T-helper 2 cell treated with Interferon-gamma antibody and Interleukin-4, amounts not matched to agents 100 ng/mL and 5 ng/mL, for 36 hours (primary cell): Measurements from ENCODE around the gene ELOVL5. TPM values are rescaled to one million over a fixed set of nuclear protein-coding genes. Genes with fewer than 3 reads are reported as not detected.

Source experiments
- intact Hi-C: fragments of 100-400 bp; cut with micrococcal nuclease; formaldehyde crosslinking; loops from one replicate; pipeline ENCODE4 v1.15.1; 2023
- total RNA-seq: library from RNA; stranded (reverse); gene quantifications from 2 replicates; pipeline ENCODE4 v1.2.3, GENCODE V29; 2022

The ELOVL5 gene
- total RNA-seq, 1 donor from 2014 or later: 121 TPM

DNA sequence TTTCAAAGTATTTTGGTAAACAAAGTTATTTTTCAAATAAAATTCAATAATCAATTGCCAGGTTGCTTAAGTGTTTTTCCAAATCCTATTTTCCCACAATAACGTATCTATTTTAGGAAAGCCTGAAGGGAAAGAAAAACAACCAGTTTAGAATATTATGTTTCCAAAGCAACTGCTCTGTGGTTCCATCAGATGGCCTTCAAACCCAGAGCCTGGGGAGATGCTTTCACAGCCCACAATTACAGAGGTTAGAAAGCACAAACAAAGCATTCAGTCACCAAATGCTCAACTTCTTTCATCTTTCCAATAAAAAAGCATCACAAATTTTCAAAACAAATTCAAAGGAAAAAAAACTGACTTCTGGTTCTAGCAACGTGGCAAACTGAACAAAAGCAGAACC, 66.0 kb downstream of the ELOVL5 start:
- intact Hi-C loops: no loop called here

DNA sequence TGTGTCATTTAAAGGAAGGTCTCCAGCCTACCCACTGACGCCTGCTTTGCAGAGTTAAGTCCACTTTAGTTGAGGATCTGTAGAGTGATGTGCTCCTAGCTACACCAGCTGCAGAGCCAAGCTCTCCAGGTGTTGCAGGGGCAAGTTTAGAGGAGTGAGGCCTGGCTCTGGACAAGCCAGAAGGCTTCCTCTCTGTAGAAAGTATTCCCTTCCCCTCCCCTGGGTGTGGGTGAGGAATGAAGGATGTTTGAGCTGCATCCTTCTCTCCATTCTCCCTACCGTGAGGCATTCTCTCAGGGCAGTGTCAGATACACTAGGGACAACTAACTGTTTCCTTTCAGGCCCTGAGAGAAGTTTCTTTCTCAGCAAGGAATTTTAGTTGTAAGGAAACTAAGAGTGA, 66.5 kb downstream of the ELOVL5 start:
- intact Hi-C loops: no loop called here

- intact Hi-C loops: no loop called here
Measured at GRCh38 chr6:53281518-53282215, 67.1 kb downstream of the ELOVL5 start.

DNA sequence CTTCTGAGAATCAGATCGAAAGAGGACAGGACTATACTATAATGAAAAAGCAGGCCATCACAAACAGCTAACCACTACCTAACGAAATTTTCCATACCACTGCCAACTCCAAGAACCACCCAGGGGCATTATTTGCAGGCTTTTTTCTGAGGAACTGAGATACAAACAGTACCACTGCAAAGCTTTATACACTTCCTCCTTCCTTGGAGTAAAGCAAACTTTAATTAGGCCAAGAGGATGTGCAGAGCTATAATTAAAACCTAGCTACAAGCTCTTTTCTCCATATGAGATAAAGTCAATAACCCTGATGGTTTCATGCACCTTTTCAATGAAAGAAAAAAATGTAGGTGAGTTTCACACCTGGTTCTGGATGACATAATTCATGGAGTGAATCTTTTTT, 68.5 kb downstream of the ELOVL5 start:
- intact Hi-C loops: no loop called here

- intact Hi-C loops: no loop called here
Measured at GRCh38 chr6:53279293-53279692, 69.5 kb downstream of the ELOVL5 start.

GRCh38 chr6:53273370-53273769, 75.4 kb downstream of the ELOVL5 start:
- intact Hi-C loops: no loop called here

DNA sequence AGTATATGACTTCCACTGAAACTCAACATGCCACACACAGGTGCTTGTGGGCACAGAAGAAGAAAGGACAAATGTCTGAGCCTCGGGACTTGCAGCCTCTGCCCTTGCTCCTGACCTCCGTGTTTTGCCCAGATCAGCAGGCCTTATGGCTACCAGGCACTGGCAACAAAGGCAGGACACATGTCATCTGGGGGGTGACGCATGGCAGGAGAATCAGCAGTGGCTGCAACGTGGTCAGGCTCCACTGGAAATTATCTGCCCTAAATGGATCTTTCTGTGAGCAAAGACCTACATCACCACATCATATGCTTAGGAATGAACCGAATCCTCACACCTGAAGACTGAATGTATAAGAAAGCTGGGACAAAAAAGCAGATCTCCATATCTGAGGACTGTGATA, 78.9 kb downstream of the ELOVL5 start:
- intact Hi-C loops: no loop called here

DNA sequence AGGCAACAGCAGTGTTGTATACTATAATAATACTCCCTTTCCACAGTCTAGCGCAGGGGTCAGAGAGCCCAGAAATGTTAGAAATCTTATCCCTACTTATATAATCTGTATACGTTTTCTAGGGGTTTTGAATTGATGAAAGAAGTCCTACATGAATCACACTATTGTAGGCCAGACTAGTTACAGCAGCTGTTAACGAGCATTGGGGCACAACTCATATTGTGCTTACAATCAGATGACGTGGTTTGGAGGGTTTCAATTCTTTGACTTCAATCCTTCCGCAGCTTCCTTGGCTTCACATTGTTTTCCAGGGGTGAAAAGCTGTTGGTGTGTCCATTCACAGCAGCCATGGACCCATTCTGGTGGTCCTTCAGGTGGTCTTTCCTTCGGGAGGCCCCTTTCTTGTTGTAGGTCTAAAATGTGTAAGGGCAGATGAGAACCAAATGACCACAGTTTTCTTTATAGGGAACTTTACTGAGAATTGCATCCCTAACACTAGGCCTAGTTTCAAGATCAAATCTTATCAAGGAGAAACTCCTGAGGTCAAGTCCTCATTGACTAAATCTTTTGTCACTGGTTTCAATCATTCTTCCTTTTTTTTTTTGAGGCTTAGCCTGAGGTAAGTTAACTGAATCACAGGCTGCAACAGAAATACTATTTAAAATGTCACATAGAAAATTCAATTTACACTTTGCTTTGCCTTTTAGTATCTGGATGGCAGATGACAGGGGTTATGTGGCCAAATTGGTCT, 79.7 kb downstream of the ELOVL5 start:
- intact Hi-C loops: no loop called here

DNA sequence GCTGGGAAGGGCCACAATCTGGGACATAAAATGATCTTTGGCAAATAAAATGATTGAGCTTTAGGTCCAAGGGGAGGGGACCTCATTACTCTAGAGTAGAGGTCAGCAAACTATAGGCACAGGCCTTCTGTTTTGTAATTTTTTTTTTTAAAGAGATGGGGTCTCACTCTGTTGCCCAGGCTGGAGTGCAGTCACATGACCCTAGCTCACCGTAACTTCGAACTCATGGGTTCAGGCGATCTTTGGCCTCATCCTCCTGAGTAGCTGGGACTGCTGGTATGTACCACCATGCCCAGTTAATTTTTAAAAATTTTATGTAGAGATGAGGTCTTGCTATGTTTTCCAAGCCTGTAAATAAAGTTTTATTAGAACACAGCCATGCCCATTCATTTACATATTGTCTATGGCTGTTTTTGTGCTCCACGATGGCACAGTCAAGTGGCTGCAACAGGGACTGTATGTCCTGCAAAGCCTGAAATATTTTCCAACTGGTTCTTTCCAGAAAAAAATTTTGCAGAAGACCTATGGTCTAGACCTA, 82.1 kb downstream of the ELOVL5 start:
- intact Hi-C loops: no loop called here

GRCh38 chr6:53264915-53265607, 83.7 kb downstream of the ELOVL5 start:
- intact Hi-C loops: no loop called here

DNA sequence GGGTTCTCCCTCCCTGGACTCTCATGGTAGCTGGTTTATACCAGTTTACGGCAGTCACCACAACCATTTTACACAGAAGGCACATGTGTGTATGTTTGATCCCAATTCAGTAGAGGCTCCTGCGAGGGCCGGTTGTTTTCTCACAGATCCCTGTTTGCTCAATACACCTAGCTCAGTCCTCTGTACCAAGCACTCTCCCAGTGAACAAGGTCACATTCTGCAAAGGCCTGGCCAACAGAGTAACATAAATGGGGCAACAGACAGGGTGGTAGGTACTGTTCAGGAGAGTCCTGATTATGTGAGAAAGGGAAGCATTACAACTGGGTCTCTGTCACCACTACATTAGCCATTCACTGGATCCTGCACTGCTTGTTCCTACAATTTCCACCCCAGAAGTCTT, 84.4 kb downstream of the ELOVL5 start:
- intact Hi-C loops: no loop called here

DNA sequence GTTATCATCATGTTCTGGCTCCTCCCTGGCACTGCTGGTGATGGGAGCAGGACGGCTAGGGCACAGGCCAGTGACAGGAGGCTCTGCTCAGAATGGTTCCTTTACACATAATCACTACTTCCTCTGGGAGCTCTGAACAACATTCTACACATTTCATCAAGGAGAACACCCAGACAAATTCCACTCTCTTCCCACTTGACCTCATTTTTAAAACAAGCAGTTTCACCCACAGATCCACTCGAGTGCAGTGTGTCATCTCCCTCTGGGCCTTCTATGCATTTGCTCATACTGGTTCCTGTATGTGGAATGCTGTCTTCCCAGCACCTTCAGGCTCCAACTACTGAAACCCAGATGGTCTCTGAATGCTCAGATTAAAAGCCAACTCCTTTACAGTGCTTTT, 84.8 kb downstream of the ELOVL5 start:
- intact Hi-C loops: no loop called here

DNA sequence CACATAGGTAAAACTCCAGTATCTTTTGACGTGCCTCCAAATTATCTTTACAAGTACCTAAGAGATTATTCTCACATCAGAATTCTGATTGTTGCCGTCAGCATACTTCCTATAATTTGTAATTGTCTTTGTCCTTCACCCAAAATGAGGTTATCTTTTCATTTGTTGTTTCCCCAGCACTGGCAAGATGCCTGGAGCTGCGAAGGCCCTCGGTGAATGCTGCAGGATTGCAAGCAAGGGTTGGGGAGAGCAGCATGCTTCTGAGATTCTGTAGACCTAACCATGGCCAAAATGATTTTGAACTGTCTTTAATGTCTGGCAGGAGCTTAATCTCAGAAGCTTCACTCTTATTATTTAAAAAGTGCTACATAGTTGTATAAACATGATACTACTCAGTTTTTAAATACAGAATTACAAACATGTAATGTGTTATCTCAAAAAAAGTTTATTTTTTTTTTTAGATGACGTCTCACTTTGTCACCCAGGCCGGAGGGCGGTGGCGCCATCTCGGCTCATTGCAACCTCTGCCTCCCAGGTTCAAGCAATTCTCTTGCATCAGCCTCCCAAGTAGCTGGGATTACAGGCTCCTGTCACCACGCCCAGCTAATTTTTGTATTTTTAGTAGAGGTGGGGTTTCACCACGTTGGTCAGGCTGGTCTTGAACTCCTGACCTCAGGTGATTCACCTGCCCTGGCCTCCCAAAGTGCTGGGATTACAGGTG, 88.7 kb downstream of the ELOVL5 start:
- intact Hi-C loops: no loop called here

DNA sequence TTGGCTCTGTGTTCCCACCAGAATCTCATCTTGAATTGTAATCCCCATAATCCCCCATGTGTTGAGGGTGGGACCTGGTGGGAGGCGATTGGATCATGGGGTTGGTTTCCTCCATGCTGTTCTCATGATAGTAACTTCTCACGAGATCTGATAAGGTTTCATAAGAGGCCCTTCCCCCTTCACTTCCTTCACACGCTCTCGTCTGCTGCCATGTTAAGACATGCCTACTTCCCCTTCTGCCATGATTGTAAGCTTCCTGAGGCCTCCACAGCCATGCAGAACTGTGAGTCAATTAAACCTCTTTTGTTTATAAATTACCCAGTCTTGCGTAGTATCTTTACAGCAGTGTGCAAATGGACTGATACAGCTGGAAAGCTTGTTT, 90.0 kb downstream of the ELOVL5 start:
- intact Hi-C loops: no loop called here

DNA sequence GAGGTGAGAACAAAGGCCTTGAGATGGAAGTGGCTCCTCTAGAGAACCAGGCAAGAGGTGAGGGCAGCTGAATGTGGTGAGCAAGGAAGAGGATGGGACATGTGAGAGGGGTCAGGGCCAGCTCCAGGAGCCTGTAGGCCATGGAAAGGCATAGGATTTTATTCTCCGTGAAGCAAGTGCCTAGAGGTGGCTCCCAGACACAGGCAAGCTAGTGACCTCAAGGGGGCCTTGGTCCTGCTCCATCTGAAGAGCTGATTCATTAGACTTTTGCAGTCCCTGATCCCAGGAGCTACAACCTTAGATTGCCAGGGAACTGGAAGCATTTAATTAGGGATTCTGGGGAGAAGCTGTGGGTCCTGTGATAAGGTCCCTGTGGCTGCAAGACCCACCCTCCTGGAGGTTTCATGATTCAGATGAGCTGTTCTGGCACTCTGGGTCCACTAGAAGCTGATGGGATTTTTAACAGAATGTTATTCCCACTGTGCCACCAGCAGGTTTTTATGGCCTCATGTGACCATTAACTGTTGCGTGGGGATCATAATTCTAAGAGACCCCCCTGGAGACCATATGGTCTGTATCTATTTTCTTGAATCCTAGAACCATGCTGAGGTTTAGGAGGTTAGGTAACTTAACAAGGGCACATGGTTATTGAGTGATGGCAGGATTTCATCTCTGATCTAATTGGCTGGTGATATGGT, 90.5 kb downstream of the ELOVL5 start:
- intact Hi-C loops: no loop called here

DNA sequence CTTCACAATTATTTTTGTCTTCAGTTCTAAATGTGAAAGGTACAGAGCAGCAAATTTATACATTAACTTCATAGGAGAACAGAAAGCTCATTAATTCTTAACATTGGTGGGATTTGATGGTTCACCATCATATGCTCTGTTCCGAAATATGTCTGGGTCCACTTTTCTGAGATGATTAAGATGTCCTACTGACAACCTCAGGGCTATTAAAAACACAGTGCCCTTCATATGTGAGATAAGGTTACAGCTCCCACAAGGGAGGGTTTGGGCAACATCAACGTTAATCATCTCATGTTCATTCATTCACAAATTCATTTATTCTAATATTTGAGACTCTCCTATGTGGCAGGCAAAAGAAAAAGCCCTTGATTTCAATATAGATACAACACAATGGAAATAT, 91.2 kb downstream of the ELOVL5 start:
- intact Hi-C loops: no loop called here

DNA sequence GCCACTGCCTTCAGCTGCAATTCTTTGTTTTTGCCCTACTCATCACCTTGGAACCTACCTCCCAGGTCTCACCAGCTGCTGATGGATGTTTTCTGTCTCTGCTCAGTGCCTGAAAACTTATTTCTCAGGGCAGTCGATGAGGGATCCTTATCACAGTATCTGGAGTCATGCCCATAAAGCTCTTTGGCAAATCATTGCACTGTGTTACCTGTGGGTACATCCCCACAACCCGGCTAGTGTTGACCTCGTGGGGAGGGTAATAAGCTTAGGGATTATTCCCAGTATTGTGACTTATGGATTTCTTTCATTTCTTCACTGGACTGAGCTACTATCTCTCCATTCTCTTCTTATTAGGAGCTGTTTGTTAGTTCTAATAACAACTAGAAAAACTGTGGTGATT, 91.7 kb downstream of the ELOVL5 start:
- intact Hi-C loops: no loop called here

DNA sequence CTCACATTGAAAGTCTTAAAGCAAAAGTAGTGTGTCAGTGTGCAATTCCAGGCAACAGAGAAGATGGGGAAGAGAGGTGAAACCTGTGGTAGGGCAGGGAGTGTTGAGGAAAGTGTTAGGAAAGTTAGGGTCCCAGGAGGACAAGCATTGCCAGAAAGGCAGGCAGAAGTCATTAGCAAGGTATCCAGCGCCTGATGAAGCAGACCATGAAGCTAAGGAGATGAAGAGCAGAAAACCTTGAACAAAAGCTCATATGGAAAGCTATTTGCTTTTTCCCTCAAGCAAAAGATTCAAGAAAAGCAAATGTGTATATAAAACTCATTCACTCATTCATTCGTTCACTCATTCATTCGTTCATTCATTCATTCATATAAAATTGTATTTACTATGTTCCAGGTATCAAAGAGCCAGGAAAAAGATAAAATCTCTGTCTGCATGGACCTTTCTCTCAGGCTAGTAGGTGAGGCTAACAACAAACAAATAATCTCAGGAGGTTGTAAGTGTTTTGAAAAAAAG, 96.5 kb downstream of the ELOVL5 start:
- intact Hi-C loops: no loop called here

DNA sequence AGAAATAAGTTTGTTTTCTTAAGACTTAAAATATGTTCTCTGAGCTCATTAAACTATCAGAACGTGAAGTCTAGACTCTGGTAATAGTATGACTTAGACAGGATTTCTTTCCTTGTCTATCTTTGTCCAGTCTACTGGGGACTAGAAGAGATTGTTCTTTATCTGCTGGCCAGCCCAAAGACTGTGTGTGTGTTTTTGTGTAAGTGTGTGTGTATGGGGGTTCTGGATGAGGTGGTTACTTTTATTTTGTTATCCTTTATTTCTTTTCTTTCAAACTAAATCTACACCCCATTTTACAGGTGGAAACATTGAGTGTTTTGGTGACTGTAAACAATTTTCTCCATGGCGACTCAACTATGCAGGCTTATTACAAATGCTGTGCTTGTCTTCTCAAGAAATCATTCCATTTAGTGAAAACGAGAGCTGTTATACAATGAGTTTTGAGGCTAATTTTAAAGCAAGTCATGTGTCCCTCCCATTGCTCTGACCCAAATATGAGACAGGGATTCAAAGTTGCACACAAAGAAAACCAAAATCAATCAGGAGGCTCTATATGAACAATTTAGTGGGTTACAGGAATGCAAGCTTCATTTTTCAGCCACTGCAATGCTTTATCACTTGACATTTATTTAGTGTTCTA, 97.6 kb downstream of the ELOVL5 start:
- intact Hi-C loops: no loop called here
